ENCODE data around the gene TFEC.

- TF ChIP-seq CTCF (IDR thresholded peaks at IDR 0.05) (no peak), PHF8 (IDR thresholded peaks at IDR 0.05; ENCODE audit: borderline replicate concordance, low read depth) (no peak), POLR2A (IDR thresholded peaks at IDR 0.05; ENCODE audit: low read length) (no peak), JUNB (IDR thresholded peaks at IDR 0.05) (no peak), CEBPB (IDR thresholded peaks at IDR 0.05) (no peak), RCOR1 (IDR thresholded peaks at IDR 0.05; ENCODE audit: low read depth, low read length) (no peak), SMC3 (IDR thresholded peaks at IDR 0.05) (no peak), RAD21 (conservative IDR thresholded peaks at IDR 0.05 in 1 of 2, IDR thresholded peaks at IDR 0.05 in 1 of 2) (no peak), ESRRA (IDR thresholded peaks at IDR 0.05; ENCODE audit: borderline replicate concordance, low read length) (no peak), ELK1 (IDR thresholded peaks at IDR 0.05; ENCODE audit: low read depth, low read length) (no peak), BHLHE40 (IDR thresholded peaks at IDR 0.05; ENCODE audit: low read depth, low read length) (no peak), JUN (IDR thresholded peaks at IDR 0.05) (no peak)
These were observed 33.6 kb upstream of the TFEC start for GRCh38 chr7:116064179-116064578.

All from A549 (cell line).